ENCODE results near the gene KLF5.
A peak's percentile ranks its signal among the peaks of the same experiment; 100 is the strongest.

Gene KLF5

DNA sequence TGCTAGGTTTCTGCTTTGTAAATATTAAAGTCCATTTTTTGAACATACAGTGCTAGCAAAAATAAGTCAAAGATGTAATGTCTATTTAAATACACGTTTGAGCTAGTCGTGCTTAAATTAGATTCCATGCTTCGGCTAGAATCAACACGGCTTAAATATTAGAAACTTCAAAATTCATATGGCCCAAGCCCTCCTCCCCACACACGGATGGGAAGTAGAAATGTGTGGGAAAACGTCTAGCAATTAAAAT is 816 bp upstream of the KLF5 start:
- ChIA-PET POLR2A (interaction anchor here (1.0 kb wide), 1 partner anchor 17 kb away, joined by 3 read pairs; no protein-coding TSS in a partner anchor), CTCF (interaction anchor here (0.9 to 4.2 kb wide), 8 partner anchors 8 to 253 kb away, joined by 3 to 16 read pairs (median 4); no protein-coding TSS in a partner anchor)
- DNase-seq (ENCODE audit: extremely low spot score) = no peak
- no peak for TF ChIP-seq CTCF (IDR thresholded peaks at IDR 0.05; ENCODE audit: control extremely low read depth, extremely low read depth, low read depth, missing control alignments)

GRCh38 chr13:73058432-73058735 is 421 bp upstream of the KLF5 start:
- POLR2A ChIA-PET = interaction anchor here (1.0 kb wide), 1 partner anchor 17 kb away, joined by 3 read pairs; no protein-coding TSS in a partner anchor
- CTCF ChIA-PET = interaction anchor here (0.9 to 4.2 kb wide), 10 partner anchors 8 to 253 kb away, joined by 3 to 16 read pairs (median 4); no protein-coding TSS in a partner anchor
- no peak for TF ChIP-seq CTCF (IDR thresholded peaks at IDR 0.05; ENCODE audit: control extremely low read depth, extremely low read depth, low read depth, missing control alignments)
- no peak for DNase-seq (ENCODE audit: extremely low spot score)

- DNase-seq (ENCODE audit: extremely low spot score) = peak; percentile 69
- CTCF ChIA-PET = interaction anchor here (0.7 to 4.2 kb wide), 9 partner anchors 12 to 307 kb away, joined by 3 to 16 read pairs (median 3); no protein-coding TSS in a partner anchor
- POLR2A ChIA-PET = interaction anchor here (0.6 to 0.8 kb wide), 2 partner anchors 42 to 208 kb away, joined by 3 to 12 read pairs; no protein-coding TSS in a partner anchor
- peak; percentile 51 for TF ChIP-seq CTCF (IDR thresholded peaks at IDR 0.05; ENCODE audit: control extremely low read depth, extremely low read depth, low read depth, missing control alignments)
Measured at GRCh38 chr13:73059460-73060250, 850 bp downstream of the KLF5 start.

DNA sequence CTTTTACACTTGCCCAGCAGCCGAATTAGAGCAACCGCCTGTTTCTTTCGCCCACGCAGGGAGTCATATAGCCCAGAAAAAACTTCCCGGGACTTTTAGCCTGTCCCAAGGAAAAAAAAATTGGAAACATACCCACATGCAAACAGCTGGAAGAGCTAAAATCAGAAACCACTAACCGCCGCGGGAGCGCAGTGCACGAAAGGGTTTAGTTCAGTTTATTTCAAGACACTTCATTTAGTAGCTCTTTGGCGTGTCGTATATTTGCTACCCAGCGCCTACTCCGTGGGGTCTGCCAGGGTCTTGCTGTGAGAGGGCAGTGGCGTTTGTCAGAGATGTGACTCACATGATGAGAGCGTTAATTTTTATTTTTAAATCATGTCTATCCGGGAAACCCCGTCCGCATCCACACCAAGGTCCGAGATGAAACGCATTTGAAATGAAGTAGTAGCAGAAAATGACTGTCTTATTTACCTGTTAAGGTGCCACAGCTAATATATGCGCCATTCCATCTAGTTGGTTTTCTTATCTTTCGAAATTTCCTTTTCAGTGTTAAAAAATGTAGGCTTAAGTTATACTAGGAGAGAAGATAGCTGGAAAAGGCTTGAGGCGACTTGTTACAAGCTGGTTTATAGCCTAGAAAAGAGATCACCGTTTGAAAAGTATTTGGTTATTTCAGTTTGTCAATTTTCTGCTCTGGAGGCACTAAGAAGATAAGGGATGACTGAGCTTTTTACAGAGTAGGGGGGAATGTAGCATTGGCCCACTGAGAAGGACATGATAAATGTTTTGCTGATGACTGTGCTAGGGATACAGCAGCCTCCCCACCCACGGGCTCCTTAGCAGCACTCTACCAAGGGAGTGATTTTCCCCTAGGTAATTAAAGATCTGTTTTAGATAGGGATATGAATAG is 1.7 kb downstream of the KLF5 start:
- TF ChIP-seq CTCF (IDR thresholded peaks at IDR 0.05; ENCODE audit: control extremely low read depth, extremely low read depth, low read depth, missing control alignments) = no peak
- ChIA-PET CTCF (interaction anchor here (0.7 to 4.2 kb wide), 3 partner anchors 11 to 220 kb away, joined by 3 to 16 read pairs (median 3); no protein-coding TSS in a partner anchor), POLR2A (no interaction called here)
- DNase-seq (ENCODE audit: extremely low spot score) = no peak

DNA sequence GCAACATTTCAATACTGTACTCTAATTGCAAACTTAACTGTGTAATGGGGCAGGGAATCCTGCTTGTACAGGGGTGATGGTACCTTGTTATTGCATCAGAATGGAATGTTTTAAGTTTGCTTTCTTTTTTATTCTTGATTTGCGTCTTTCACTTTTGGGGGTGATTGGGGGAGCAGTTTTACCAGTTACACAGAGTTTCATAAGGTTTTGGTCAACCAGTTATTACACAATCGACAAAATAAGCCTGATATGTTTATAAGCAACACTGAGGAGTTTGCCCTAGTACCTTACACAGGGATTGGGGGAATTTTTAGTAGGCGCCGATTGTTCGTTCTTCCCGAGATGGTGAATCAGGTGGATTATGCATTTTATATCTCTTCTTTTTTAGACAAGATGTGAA is 2.7 kb downstream of the KLF5 start:
- TF ChIP-seq CTCF (IDR thresholded peaks at IDR 0.05; ENCODE audit: control extremely low read depth, extremely low read depth, low read depth, missing control alignments) = no peak
- ChIA-PET POLR2A (no interaction called here), CTCF (interaction anchor here (1.0 kb wide), 1 partner anchor 9 kb away, joined by 4 read pairs; no protein-coding TSS in a partner anchor)
- no peak for DNase-seq (ENCODE audit: extremely low spot score)

DNA sequence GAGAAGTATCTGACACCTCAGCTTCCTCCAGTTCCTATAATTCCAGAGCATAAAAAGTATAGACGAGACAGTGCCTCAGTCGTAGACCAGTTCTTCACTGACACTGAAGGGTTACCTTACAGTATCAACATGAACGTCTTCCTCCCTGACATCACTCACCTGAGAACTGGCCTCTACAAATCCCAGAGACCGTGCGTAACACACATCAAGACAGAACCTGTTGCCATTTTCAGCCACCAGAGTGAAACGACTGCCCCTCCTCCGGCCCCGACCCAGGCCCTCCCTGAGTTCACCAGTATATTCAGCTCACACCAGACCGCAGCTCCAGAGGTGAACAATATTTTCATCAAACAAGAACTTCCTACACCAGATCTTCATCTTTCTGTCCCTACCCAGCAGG is 3.1 kb downstream of the KLF5 start:
- ChIA-PET POLR2A (no interaction called here), CTCF (interaction anchor here (1.0 kb wide), 1 partner anchor 9 kb away, joined by 4 read pairs; no protein-coding TSS in a partner anchor)
- no peak for TF ChIP-seq CTCF (IDR thresholded peaks at IDR 0.05; ENCODE audit: control extremely low read depth, extremely low read depth, low read depth, missing control alignments)
- no peak for DNase-seq (ENCODE audit: extremely low spot score)

All from GM10248 (cell line).